Tibial nerve (tissue), 4 donors: ENCODE results near the gene IL3.

Experiments used
- CTCF ChIP-seq, 5 experiments: fragments of 200-600 bp in 3 of 5; fragments of 450-650 bp in 2 of 5; sonication (generic) in 3 of 5; IDR thresholded peaks; one replicate each; pipeline ENCODE4 v1.5.1; 2016 to 2019; ENCODE audit warnings: antibody characterized with exemption in 5 of 5, mild to moderate bottlenecking in 3 of 5, moderate library complexity in 2 of 5
- EP300 ChIP-seq, 2 donors: sonication (generic); formaldehyde crosslinking; IDR thresholded peaks; one replicate each; pipeline ENCODE4 v1.6.1; 2017; ENCODE audit warnings: antibody characterized with exemption in 2 of 2, mild to moderate bottlenecking in 1 of 2
- POLR2A ChIP-seq, 2 donors: fragments of 450-650 bp; IDR thresholded peaks; one replicate each; pipeline ENCODE4 v1.6.1; 2017; ENCODE audit warnings: antibody characterized with exemption in 2 of 2, mild to moderate bottlenecking in 2 of 2, moderate library complexity in 2 of 2

- TF ChIP-seq EP300 (IDR thresholded peaks at IDR 0.05) = no peak
- no peak for TF ChIP-seq CTCF (IDR thresholded peaks at IDR 0.05)
- TF ChIP-seq POLR2A (IDR thresholded peaks at IDR 0.05) = no peak
Observed at GRCh38 chr5:132052520-132052919, 7.9 kb upstream of the IL3 start.
